NCI-H146 treated with DMSO at 0.1 percent for 48 hours (cell line): Measurements from ENCODE around the gene CMTM8.

ENCODE experiments used
- DNase-seq: peaks from one replicate; lab custom pipeline; 2025; ENCODE audit not compliant: unreplicated experiment; lab: John Stamatoyannopoulos, UW

The CMTM8 gene

DNA sequence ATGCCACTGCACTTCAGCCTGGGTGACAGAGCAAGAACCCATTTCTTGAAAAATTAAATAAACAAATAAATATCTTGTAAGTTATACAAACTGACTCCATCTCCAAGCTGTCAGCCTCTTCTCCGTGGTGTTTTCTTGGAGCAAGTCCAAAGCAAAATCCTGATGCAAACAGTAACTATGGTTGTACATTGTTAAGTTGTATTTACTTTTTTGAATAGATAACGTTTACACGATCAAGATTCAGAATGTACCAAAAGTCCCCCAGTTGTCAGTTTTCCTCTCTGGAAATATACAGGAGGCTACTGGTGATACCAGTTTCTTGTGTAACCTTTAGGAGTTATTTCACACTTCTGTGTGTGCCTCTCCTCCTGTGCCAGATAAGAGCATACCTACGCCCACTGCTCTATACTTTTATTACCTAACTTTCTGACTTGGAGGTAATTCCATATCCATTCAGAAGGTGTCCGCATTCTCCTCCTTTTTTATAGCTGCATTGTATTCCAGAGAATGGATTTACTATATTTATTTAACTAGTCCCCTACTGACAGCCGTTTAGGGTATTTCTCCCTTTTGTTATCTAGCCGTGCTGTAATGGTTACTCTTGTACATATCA is 167.3 kb downstream of the CMTM8 start:
- no peak for DNase-seq

DNA sequence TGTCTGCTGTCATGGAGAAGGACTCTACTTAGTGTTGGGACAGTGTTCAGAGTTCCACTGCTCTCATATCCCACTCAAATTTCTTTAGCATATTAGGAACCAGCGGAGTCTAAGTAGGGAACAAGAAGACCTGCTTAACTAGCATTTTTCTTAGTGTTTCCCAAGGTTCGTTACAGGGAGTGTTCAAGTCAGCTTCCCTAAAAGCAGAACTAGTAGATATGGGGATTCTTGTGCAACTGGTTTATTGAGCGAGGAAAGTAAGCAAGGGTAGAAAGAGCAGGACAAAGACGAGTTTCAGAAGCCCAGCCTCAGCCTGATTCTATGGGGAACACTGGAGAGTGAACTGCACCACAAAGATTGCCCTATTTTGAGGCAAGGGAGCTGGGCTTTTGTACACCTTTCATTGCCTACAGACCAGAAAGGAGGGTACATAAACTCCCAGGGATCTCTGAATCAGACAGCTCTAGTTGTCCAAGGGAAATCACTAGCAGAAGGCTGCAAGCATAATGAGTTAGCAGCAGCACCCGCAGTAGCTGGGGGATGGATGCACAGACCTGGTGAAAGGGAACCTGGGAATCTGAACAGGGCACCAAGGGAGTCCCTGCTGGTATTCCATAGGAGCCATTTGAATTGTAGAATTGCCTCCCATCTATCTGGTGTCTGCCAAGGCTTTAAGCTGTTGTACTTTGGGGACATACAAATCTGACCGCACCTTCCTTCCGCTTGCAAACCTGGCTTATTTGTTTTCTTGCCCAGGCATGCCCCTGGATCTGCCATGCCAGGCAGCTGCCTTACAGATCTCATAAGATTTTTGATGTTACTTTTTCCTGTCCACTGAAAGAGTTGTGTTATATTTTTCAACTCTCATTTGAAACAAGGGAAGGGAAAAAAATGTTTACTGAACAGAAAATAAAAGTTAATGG is 168.3 kb downstream of the CMTM8 start:
- DNase-seq = peak; percentile 16

GRCh38 chr3:32410367-32411246 is 172.1 kb downstream of the CMTM8 start:
- no peak for DNase-seq

DNA sequence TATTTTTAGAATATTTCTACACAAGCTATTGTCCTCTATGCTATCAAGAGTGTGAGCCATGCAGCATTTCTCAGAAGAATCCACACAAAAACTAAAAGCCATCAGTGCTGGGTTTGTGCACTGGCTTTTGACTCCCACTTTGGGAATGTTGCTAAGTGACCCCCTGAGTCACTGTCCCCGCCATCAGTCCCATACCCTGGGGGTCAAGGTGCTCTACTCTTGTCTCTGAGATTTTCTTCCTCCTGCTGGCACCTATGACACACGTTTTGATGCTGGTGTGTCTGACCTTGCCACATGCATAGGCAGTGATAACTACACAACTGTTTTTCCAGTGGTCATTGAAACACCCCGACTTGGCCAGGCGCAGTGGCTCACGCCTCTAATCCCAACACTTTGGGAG is 173.0 kb downstream of the CMTM8 start:
- no peak for DNase-seq

- no peak for DNase-seq
Measured at GRCh38 chr3:32412887-32413286, 174.4 kb downstream of the CMTM8 start.

GRCh38 chr3:32413845-32414521 is 175.5 kb downstream of the CMTM8 start:
- DNase-seq = no peak

DNA sequence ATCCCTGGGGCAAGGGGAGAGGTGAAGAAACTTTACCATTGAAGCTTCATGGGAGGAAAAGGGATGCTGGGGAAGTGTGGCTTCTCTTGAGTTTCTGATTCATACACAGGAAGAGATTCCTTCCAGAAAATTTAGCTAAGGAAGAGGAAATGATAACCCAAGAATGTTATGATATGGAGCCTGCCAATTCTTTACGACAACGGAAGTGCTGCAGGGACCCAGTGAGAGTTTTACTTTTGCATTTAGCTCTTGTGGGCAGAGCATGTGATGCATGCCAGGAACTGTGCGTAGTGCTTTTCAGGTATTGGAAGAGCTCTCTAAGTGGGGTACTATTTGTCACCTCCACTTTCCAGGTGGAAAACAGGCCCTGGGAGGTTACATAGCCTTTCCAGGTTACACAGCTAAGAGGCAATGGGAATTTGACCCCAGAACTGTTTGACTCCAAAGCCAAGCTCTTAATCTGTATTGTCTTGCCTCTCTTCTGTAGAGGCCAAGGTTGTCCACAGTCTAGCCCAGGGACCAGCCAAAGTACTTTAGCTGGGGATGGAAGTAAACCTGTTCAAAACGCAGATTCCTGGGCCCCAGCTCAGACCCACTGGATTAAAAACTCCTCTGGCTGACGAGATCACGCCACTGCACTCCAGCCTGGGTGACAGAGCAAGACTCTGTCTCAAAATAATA is 176.2 kb downstream of the CMTM8 start:
- DNase-seq = no peak

- DNase-seq = no peak
Measured at GRCh38 chr3:32419742-32420125, 181.3 kb downstream of the CMTM8 start.
